Stimulated activated naive CD8-positive, alpha-beta T cell treated with anti-CD3 and anti-CD28 coated beads, Interleukin-15, Interleukin-2, amounts not matched to agents 100 ng/mL and 50 ng/mL, for 24 hours (primary cell): ENCODE results near the gene R3HDML.
"Not testable (repeated sequence)": the region's sequence is repeated elsewhere in the genome, so short reads cannot be mapped to it uniquely, and the experiment has no call there.

ENCODE experiments used
- H3K27ac Mint-ChIP-seq: one replicate; pipeline ENCODE4 v1.8.0; 2021; ENCODE audit warnings: mild to moderate bottlenecking, mixed read lengths
- H3K27me3 Mint-ChIP-seq: one replicate; pipeline ENCODE4 v1.8.0; 2021; ENCODE audit warnings: mixed read lengths
- H3K36me3 Mint-ChIP-seq: one replicate; pipeline ENCODE4 v1.8.0; 2021; ENCODE audit warnings: low read depth, mixed read lengths
- H3K4me1 Mint-ChIP-seq: one replicate; pipeline ENCODE4 v1.8.0; 2021; ENCODE audit warnings: low read depth, mixed read lengths
- H3K4me3 Mint-ChIP-seq: one replicate; pipeline ENCODE4 v1.8.0; 2021; ENCODE audit warnings: mild to moderate bottlenecking, mixed read lengths
- H3K9me3 Mint-ChIP-seq: one replicate; pipeline ENCODE4 v1.8.0; 2021; ENCODE audit warnings: mixed read lengths

R3HDML gene

GRCh38 chr20:44336725-44337380 lies at the start of gene R3HDML:
Gene R3HDML, plus strand, starts transcription at chr20:44337043. Its CDS starts 115 bp downstream, at chr20:44337158.
- no peaks in the 10 kb centered on the region for H3K4me1 Mint-ChIP-seq
- no peak within 1 kb of the TSS for H3K27ac Mint-ChIP-seq
- H3K9me3 Mint-ChIP-seq = no peaks in the 10 kb centered on the region
- no peaks in the 10 kb centered on the region for H3K36me3 Mint-ChIP-seq
- peaks cover 8% of the 10 kb centered on the region for H3K27me3 Mint-ChIP-seq
- no peak within 1 kb of the TSS for H3K4me3 Mint-ChIP-seq

GRCh38 chr20:44287272-44288097 lies 49.4 kb upstream of the R3HDML start:
- Mint-ChIP-seq H3K27me3 (no peaks in the 10 kb centered on the region), H3K4me3 (no peak overlapping the region), H3K36me3 (peaks cover 10% of the 10 kb centered on the region), H3K4me1 (no peaks in the 10 kb centered on the region), H3K9me3 (no peaks in the 10 kb centered on the region), H3K27ac (no peak overlapping the region)

GRCh38 chr20:44288252-44288651 lies 48.6 kb upstream of the R3HDML start:
- Mint-ChIP-seq H3K9me3 (no peaks in the 10 kb centered on the region), H3K4me1 (no peaks in the 10 kb centered on the region), H3K4me3 (no peak overlapping the region), H3K27me3 (no peaks in the 10 kb centered on the region), H3K27ac (no peak overlapping the region), H3K36me3 (peaks cover 10% of the 10 kb centered on the region)

- Mint-ChIP-seq H3K27me3 (no peaks in the 10 kb centered on the region), H3K4me3 (no peak overlapping the region), H3K27ac (no peak overlapping the region), H3K9me3 (no peaks in the 10 kb centered on the region), H3K4me1 (no peaks in the 10 kb centered on the region), H3K36me3 (peaks cover 10% of the 10 kb centered on the region)
Measured at GRCh38 chr20:44291754-44292153, 45.1 kb upstream of the R3HDML start.

- Mint-ChIP-seq H3K27ac (no peak overlapping the region), H3K4me1 (no peaks in the 10 kb centered on the region), H3K36me3 (no peaks in the 10 kb centered on the region), H3K27me3 (no peaks in the 10 kb centered on the region), H3K9me3 (no peaks in the 10 kb centered on the region), H3K4me3 (no peak overlapping the region)
Measured at GRCh38 chr20:44296011-44296410, 40.8 kb upstream of the R3HDML start.

- Mint-ChIP-seq H3K27ac (no peak overlapping the region), H3K9me3 (no peaks in the 10 kb centered on the region)
Measured at GRCh38 chr20:44297721-44298120, 39.1 kb upstream of the R3HDML start.

GRCh38 chr20:44299011-44299535 lies 37.8 kb upstream of the R3HDML start:
- H3K4me1 Mint-ChIP-seq, H3K9me3 Mint-ChIP-seq, H3K4me3 Mint-ChIP-seq, H3K36me3 Mint-ChIP-seq, H3K27me3 Mint-ChIP-seq, H3K27ac Mint-ChIP-seq: not testable (repeated sequence)

More at GRCh38 chr20:44297721-44298120, 39.1 kb upstream of the R3HDML start:
- no peaks in the 10 kb centered on the region for H3K4me1 Mint-ChIP-seq
- H3K36me3 Mint-ChIP-seq = no peaks in the 10 kb centered on the region
- H3K27me3 Mint-ChIP-seq = no peaks in the 10 kb centered on the region
- no peak overlapping the region for H3K4me3 Mint-ChIP-seq

- H3K4me1 Mint-ChIP-seq = no peaks in the 10 kb centered on the region
- H3K27me3 Mint-ChIP-seq = no peaks in the 10 kb centered on the region
- no peak overlapping the region for H3K27ac Mint-ChIP-seq
- no peak overlapping the region for H3K4me3 Mint-ChIP-seq
- H3K36me3 Mint-ChIP-seq = peaks cover 7% of the 10 kb centered on the region
- H3K9me3 Mint-ChIP-seq = no peaks in the 10 kb centered on the region
Measured at GRCh38 chr20:44301285-44301684, 35.6 kb upstream of the R3HDML start.

GRCh38 chr20:44302026-44302669 lies 34.7 kb upstream of the R3HDML start:
- Mint-ChIP-seq H3K4me3 (no peak overlapping the region), H3K9me3 (no peaks in the 10 kb centered on the region), H3K27me3 (no peaks in the 10 kb centered on the region), H3K4me1 (no peaks in the 10 kb centered on the region), H3K36me3 (peaks cover 10% of the 10 kb centered on the region), H3K27ac (no peak overlapping the region)

- Mint-ChIP-seq H3K27ac (no peak overlapping the region), H3K4me3 (no peak overlapping the region), H3K36me3 (peaks cover 10% of the 10 kb centered on the region), H3K9me3 (no peaks in the 10 kb centered on the region), H3K27me3 (no peaks in the 10 kb centered on the region), H3K4me1 (no peaks in the 10 kb centered on the region)
Measured at GRCh38 chr20:44302736-44303135, 34.1 kb upstream of the R3HDML start.

GRCh38 chr20:44304383-44304782 lies 32.5 kb upstream of the R3HDML start:
- H3K4me3 Mint-ChIP-seq = no peak overlapping the region
- H3K36me3 Mint-ChIP-seq = peaks cover 10% of the 10 kb centered on the region
- H3K27ac Mint-ChIP-seq = no peak overlapping the region

GRCh38 chr20:44306927-44307326 lies 29.9 kb upstream of the R3HDML start:
- Mint-ChIP-seq H3K36me3 (peaks cover 10% of the 10 kb centered on the region), H3K9me3 (no peaks in the 10 kb centered on the region), H3K4me1 (peaks cover 20% of the 10 kb centered on the region), H3K27me3 (no peaks in the 10 kb centered on the region), H3K27ac (no peak overlapping the region), H3K4me3 (no peak overlapping the region)

More at GRCh38 chr20:44304383-44304782, 32.5 kb upstream of the R3HDML start:
- H3K9me3 Mint-ChIP-seq = no peaks in the 10 kb centered on the region
- peaks cover 3% of the 10 kb centered on the region for H3K4me1 Mint-ChIP-seq
- H3K27me3 Mint-ChIP-seq = no peaks in the 10 kb centered on the region

GRCh38 chr20:44309763-44310663 lies 26.8 kb upstream of the R3HDML start:
- peaks cover 20% of the 10 kb centered on the region for H3K4me1 Mint-ChIP-seq
- H3K9me3 Mint-ChIP-seq = no peaks in the 10 kb centered on the region
- no peaks in the 10 kb centered on the region for H3K27me3 Mint-ChIP-seq
- peak overlapping the region; percentile 91 for H3K4me3 Mint-ChIP-seq
- H3K27ac Mint-ChIP-seq = peak overlapping the region; percentile 94
- peaks cover 6% of the 10 kb centered on the region for H3K36me3 Mint-ChIP-seq
